DMS153 (cell line): ENCODE measurements around the gene PLCB4.
"Not testable (repeated sequence)": the region's sequence is repeated elsewhere in the genome, so short reads cannot be mapped to it uniquely, and the experiment has no call there.

ENCODE experiments used
- DNase-seq: peaks from one replicate; lab custom pipeline; 2025; lab: John Stamatoyannopoulos, UW

PLCB4 gene

DNA sequence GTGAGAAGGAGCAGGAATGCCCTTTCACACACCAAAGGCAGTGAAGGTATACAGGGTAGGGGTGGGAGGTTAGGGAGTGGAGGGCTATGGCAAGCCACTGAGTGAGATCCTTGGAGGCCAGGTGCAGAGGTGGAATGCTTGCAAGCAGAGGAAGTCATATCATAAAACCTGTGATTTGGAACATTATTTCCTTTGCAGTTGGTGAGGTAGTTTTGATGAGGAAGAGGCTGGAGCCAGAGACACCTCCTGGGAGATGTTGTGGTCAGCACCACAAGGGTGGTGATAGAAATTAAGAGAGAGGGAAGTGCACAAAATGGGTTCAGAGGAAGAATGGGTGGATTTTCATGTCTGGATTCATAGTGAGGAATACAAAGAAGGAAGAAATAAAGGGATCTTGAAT, 73.0 kb downstream of the PLCB4 start:
- DNase-seq = no peak

DNA sequence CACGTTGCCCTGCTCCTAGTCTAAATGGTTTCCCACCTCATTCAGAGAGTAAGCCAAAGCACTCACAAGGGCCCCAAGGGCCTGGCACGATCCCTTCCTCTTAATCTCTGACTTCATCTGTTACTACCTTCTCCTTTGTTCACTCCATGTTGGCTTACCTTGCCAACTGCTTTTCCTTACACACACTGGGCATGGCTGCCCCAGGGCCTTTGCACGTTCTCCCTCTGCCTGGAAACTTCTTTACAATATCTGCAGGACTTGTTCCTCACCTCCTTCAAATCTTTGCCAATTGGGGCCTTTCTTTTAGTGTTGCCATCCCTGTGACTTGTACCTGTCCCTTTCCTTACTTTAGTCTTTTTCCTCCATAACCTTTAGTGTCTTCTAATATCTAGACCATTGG, 73.9 kb downstream of the PLCB4 start:
- no peak for DNase-seq

DNA sequence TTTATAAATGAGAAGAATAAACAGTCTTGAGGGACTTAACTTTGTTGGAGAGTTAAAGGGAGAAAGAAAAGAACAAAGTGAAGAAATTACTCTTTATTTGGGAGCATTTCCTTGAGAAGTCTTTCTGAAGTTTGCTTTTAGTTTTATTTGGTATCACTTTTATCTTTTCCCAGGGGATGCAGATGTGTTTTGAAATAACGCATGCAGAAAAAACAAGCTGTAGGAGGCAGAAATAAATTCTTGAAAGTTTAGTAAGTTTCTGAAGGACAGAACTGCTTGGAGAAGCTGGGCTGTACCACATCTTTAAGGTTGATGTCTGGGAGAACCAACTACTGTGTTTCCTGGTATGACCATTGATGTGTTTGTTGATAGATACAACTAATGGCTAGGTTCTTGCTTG, 75.0 kb downstream of the PLCB4 start:
- DNase-seq = no peak

DNA sequence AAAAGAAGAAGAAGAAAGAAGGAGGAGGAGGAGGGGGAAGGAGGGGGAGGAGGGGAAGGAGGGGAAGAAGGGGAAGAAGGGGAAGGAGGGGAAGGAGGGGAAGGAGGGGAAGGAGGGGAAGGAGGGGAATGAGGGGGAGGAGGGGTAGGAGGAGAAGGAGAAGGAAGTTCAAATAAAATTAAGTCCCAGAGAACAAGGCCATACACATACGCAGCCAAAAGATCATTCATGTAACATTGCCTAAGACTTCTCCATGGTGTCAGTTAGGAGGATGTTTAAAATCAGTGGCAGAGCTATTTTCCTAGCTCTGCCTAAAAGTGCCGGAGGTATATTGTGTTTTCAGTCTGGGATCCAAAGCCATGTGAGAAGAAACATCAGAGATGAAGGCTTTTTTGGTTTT, 75.8 kb downstream of the PLCB4 start:
- no peak for DNase-seq

DNA sequence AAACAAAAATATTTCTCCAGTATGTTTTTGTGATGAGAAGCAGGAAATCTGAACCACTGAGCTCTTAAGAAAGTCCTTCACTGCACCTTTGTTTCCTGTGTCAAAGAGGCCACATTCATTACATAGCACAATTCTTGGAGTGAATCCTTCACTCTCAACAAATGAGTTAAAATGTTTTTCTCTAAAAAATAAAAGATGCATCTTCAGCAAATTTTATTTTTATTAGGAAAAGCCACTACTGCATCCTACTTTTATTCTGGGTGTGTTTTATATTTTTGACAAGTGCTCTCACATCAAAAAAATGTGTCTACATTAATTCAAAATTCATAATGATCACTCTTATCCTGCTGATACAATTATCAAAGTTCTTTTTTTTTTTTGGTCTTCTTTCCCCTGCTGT, 76.3 kb downstream of the PLCB4 start:
- DNase-seq = no peak

DNA sequence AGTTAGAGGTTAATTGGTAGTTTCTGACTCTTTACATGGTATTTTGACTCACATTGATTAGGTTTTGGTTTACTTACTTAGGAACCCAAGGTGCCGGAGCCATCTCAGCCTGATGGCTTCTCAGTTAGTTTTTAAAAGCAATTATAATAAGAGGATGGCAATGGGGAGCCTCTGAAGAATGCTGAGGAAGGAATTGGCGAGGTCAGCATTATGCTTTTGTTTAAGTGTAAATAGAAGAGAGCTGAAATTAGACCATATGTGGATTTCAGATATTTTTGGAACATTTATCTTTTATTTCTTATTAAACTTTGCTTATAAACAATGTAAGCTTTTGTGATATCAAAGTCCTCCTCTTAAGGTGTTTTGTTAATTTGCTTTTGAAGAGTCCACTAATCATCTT, 77.8 kb downstream of the PLCB4 start:
- DNase-seq = no peak

DNA sequence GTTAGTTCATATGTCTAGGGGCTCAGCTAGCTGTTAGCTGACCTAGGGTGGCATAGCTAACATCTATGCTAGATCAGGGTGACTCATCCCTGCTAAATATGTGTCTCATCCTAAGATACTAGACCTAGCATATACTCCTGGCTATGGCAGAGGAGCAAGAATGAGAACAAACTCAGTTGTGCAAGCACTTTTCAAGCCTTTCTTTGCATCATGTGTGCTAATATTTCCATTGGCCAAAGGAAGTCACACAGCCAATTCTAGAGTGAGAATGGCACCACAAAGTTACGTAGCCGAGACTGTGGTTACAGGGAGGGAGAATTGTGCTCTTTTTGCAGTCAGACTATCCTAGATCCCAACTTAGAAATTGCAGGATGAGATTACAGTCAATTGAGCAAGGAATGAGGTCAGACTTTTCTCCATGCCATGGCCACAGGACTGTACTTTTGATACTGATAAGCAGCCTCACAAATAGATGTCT, 78.7 kb downstream of the PLCB4 start:
- no peak for DNase-seq

DNA sequence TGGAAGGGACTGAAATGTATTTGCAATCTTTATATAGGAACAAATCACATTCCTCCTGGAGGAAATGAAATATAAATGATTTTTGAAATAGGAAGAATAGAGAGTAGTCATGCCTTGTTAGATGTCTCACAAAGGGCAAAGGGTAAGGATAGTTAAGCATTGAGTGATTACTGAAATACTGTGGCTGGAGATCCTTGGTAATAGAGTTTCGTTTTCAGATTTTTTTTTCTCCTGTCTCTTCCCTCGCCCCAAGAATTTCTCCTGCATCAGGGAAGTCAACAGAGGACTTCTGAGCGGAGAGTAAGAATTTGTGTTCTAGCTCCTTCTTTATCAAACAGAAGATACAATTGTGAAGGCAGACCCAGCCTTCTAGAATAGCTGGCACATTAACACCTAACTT, 79.4 kb downstream of the PLCB4 start:
- DNase-seq = no peak

DNA sequence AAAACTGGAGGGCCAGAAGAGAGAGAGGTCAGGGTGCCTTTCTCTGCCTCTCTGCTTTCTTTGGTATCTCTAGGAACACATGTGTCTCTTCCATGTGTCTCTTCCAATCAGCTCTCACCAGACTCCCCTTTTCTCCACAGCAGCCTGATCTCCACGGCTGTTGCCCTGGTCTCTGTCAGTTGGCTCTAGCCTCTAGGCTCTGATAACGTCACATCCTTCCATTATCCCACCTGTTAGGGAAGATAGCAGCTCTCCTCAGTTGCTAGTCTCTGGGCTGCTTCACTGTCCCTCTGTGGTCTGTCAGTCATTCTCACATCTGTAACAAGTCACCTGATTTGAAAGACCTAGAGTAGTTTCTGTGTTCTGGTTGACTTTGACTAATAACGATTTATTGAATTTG, 80.2 kb downstream of the PLCB4 start:
- DNase-seq = no peak

DNA sequence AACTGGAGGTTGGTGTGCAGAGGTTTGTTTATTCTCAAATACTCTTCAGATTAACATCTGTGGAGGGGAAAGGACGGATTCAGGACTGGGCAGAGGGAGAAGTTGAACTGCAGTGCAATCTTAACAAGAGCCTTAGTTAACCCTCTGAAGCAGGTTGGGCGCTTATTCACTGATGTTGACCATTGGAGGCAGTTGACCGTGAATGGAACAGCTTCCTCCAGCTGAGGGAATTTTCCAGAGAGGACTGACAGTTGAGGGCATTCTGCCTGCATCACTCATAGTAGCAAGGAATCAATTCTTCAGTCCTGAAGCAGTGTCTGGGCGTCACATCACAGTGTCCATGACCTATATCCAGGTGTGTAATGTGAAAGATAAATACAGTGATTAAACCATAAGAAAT, 80.9 kb downstream of the PLCB4 start:
- no peak for DNase-seq

DNA sequence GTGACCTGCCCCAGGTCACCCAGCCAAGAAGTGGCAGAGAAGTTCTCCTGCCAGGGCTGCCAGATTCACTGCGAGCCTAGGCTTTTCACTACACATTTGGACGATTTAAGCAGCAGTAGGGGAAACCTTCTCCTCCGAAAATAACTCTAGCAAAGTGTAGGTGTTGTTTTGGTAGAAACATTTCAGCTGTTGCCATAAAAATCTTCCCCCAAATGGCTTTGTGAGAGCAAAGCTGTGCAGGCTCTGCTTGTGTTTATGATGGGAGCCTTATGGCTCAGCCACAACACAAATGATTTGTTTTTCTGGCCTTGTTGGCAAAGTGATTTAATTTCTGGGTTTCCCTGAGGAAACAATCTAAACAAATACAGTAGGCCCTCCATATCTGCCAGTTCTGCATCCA, 81.8 kb downstream of the PLCB4 start:
- DNase-seq = no peak

DNA sequence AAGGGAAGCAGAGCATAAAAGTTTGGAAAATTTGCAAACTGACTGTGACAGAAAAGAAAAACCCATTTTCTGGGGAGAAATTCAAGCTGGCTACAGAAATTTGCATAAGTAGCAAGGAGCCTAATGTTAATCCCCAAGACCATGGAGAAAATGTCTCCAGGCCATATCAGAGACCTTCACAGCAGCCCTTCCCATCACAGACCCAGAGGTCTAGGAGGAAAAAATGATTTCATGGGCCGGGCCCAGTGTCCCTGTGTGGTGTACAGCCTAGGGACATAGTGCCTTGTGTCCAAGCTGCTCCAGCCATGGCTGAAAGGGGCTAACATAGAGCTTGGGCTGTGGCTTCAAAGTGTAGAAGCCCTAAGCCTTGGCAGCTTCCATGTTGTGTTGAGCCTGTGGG, 83.3 kb downstream of the PLCB4 start:
- DNase-seq = not testable (repeated sequence)

DNA sequence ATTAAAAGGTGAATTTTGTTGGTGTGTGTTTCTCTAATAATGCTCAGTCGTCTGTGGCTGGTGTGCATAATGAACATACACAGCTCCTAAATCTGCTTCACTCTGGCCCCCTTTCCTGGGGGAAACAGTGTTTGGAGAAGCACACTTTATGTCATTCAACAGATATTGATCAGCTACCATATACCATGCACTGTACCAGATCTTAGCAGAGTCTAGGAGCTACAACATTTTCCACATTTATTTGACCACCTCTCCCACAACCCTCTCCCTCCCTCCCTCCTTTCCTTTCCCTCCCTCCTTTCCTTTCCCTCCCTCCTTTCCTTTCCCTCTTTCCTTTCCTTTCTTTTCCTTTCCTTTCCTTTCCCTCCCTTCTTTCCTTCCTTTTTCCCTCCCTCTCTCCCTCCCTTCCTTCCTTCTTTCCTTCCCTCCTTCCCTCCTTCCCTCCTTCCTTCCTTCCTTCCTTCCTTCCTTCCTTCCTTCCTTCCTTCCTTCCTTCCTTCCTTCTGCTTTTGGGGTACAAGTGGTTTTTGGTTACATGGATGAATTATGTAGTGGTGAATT, 85.7 kb downstream of the PLCB4 start:
- DNase-seq = no peak

DNA sequence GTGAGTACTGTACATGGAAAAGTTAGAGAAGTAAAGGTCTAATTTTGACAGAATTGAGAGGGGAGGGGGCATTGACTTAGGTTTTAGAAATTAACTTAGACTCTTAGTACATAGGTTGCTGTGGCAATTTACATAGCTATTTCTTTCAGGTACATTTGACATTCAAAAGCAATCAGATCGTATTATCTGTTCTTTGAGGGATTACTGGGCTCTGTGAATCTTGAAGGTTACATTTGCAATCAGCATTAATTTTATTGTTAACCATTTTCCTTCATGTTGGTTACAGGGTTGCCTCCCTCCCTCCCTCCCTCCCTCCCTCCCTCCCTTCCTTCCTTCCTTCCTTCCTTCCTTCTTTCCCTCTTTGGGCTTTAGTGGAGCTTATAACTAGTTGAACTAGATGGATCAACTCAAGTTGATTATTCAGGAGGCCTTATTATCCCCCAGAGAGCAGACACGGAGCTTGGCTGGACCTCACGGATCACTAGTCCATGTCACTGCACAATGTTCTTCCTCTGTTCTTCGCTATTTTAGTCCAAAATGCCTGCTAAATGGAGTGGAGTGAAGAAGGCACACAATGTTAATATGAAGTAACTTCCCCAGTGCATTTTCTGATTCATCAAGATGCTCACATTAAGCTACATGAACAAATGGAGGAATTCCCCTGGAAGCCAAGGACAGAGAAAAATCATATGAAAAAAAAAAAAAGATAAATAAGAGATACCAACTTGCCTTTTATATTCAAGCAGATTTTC, 87.8 kb downstream of the PLCB4 start:
- no peak for DNase-seq

DNA sequence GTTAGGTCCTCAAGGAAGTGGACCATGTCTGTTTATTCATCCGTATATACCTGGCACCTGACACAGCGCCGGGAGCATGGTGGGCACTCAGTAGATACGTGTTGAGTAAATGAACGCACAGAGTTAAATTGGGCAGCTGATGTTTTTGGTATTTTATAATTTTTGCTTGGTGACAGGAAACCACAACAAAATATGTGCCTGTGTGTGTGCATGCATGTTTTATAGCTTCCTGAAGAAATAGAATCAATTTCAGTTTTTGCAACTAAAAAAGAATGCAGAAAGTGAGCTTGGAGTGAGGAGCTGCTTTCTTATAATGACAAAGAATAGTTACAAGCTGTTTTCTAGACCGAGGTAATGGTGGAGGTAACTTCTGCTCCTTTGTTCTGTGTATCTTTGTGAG, 91.4 kb downstream of the PLCB4 start:
- DNase-seq = no peak

DNA sequence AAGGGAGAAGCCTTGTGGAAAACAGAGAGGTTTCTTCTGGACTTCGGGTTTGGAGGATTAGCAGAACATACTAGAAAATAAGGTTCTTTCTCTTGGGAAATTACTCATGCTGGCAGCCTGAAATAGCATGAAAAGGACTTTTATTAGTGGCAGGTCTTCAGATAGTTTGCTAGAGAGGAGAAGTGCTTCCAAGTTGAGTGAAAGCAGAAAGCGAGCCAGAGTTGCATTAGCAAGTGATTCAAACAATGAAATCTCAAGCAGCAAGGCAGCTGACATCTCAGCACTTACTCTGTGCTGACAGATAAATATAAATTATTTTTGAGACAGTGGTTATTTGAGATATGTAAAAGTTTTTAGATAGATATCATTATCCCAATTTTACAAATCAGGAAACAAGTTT, 91.9 kb downstream of the PLCB4 start:
- DNase-seq = no peak

DNA sequence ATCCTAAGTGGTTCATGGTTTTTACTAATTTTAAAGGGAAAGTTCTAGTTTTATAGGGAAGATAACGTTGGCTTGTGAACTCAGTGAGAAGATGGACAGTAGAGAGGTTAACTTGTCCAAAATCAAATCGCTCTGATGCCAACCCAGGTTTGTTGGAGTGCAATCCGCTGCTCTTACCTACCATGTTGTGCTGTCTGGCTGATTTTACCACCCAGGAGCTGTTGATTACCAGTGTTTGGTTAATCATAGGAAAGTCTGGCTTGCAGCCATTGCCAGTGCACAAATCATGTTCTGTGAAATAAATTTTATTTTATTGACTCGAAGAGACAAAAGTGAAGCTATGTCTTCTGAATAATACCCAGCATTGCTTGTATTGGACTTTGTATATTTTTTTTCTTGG, 92.4 kb downstream of the PLCB4 start:
- DNase-seq = no peak

DNA sequence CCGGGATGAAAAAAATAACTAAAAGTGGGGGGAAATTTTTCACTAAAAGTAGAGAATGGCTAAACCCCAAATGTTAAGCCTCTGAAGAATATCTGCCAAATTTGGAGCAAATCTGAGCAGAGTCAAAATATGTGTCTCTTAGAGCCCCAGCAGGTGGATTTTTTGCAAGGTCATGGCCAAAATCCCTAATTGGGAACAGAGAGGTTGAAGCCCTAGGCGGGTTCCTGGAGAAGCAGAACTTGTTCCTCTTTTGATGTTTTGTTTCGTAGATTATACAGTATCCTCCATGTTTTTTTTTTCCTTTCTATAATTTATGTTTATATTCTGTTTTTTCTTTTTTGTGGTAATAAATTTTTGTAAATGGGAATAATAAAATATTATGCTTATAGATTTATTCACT, 94.4 kb downstream of the PLCB4 start:
- no peak for DNase-seq

DNA sequence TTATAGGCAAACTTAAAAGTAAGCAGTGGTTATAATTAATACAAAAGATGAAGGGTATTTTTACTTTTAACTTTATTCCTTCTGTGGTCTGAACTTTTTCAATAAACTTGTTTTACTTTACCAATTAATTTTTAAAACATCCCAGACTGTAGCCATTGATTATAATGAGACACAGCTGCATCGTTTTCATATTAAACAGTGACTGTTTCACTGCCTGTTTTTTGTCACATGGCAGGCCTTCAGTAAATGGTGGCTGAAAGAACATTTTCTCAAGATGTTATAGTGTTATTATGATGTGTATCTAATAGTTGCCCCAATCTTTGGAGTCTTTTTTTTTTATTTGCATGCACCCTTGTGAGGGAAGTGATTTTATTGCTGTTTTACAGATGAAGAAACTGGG, 95.1 kb downstream of the PLCB4 start:
- DNase-seq = no peak

DNA sequence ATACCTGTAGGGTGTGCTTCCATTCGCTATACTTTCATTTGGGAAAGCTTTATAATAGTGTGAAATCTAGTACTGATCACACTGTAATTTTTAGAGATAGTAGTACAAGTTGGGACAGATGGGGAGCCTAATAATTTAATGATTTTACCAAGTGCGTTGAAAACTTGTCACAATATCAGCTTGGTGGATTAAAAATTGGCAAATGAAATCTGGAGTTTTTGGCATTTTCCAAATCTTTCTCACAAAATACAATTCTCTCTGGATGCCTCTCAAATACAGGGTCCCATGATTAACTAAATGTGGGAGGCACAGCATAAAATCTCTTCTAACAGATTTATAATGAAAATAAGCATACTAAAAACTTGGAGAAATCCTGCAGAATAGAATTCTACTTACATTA, 96.4 kb downstream of the PLCB4 start:
- no peak for DNase-seq

DNA sequence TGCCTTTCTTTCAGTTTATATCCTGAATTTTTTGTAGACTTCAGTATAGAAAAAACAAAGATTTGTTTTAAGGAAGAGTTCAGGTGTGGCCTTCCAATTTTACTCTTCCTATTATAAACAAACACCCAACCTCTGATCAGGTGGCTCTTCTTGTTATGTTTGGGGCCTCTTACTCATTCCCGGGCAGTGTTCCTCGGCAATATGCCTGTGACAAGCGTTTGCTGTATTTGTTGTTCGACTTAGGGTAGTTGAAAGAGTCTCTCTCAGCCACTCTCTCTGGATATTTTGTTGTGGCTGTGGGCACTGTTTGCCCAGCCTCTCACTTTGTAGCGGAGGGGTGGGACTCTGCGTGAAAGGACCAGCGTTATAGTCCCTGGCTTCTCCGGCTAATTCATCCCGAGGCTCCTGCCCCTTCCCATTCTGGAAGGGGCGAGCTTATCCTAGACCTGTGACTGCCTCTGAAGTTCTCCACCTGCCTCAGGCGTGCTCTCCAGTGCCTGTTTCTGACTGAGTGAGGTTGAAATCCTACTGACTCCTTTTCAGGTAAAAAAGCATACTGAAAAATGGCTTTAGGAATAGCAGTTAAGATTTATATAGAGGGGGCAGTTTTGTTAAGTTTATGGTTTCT, 97.4 kb downstream of the PLCB4 start:
- no peak for DNase-seq

DNA sequence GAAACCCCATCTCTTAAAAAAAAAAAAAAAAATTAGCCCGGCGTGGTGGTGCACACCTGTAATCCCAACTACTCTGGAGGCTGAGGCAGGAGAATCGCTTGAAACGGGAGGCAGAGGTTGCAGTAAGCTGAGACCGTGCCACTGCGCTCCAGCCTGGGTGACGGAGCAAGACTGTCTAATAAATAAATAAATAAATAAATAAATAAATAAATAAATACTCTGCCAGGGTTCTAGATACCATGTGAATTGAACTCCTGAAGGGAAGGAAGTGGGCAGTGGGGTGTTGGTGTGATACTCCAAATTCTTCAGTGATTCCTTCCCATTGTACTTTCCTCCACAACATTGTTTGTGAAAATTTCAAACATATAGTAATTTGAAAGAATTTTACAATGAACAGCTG, 100.5 kb downstream of the PLCB4 start:
- DNase-seq = no peak

DNA sequence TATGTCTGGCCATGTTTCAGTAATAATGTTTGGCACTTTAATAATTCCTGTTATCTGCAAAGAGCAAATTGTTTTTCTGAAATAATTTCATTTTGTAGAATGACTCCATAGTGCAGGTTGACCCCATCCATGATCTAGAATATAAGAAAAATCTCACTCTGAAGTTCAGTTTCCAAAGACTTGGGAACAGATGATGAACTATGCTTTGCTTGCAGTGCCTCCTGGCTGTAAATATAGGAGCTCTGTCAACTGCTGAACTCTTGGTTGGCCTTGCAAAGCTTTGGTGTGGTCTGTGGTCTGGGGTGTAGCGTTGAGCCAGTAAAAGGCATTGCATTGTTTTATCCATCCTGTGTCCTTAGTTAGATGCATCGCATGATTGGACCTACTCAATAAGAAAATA, 104.0 kb downstream of the PLCB4 start:
- no peak for DNase-seq

DNA sequence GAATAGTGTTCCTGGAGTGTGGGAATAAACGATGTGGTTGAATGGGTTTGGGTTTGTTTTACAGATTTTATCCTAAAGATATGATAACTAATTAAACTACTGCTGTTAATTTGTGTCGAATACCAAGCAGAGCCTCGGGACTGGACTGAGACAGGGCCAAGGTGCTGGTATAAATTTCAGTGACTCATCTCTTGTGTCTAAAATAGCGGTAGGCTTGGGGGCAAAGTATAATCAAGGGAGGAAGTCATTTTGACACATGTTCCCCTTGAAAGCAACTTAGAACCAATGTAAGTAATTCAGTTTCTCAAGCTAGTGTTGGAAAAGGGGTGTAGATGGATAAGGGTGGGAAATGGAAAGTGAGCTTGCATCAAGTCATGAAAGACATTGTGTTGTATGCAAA, 108.4 kb downstream of the PLCB4 start:
- DNase-seq = no peak
